Glomerular visceral epithelial cell (primary cell): ENCODE measurements around the gene PTPRD.
"Not testable (repeated sequence)": the region's sequence is repeated elsewhere in the genome, so short reads cannot be mapped to it uniquely, and the experiment has no call there.

Experiments used
- DNase-seq: peaks from one replicate; pipeline ENCODE4 v3.0.0-alpha.2; 2016; ENCODE audit errors: extremely low spot score

Gene PTPRD

GRCh38 chr9:10479172-10479571 is 133.6 kb downstream of the PTPRD start:
- DNase-seq: peak; percentile 2

GRCh38 chr9:10449201-10449617 is 163.6 kb downstream of the PTPRD start:
- DNase-seq: not testable (repeated sequence)

- no peak for DNase-seq
Measured at GRCh38 chr9:10447036-10447435, 165.8 kb downstream of the PTPRD start.

- no peak for DNase-seq
Measured at GRCh38 chr9:10443868-10444204, 169.0 kb downstream of the PTPRD start.

GRCh38 chr9:10443181-10443867 is 169.5 kb downstream of the PTPRD start:
- no peak for DNase-seq

GRCh38 chr9:10438955-10439354 is 173.8 kb downstream of the PTPRD start:
- no peak for DNase-seq

- no peak for DNase-seq
Measured at GRCh38 chr9:10436756-10437155, 176.0 kb downstream of the PTPRD start.

- no peak for DNase-seq
Measured at GRCh38 chr9:10434412-10434811, 178.4 kb downstream of the PTPRD start.

GRCh38 chr9:10411272-10411671 is 201.5 kb downstream of the PTPRD start:
- no peak for DNase-seq

GRCh38 chr9:10403283-10403682 is 209.5 kb downstream of the PTPRD start:
- DNase-seq: no peak

- DNase-seq: no peak
Measured at GRCh38 chr9:10396615-10397014, 216.2 kb downstream of the PTPRD start.

GRCh38 chr9:10387282-10387681 is 225.5 kb downstream of the PTPRD start:
- no peak for DNase-seq

- no peak for DNase-seq
Measured at GRCh38 chr9:10371824-10372223, 241.0 kb downstream of the PTPRD start.

GRCh38 chr9:10366171-10366779 is 246.5 kb downstream of the PTPRD start:
- DNase-seq: peak; percentile 50

- DNase-seq: no peak
Measured at GRCh38 chr9:10354591-10354990, 258.2 kb downstream of the PTPRD start.

- not testable (repeated sequence) for DNase-seq
Measured at GRCh38 chr9:10345621-10346020, 267.2 kb downstream of the PTPRD start.

GRCh38 chr9:10341057-10341456 is 271.7 kb downstream of the PTPRD start:
- no peak for DNase-seq

- DNase-seq: no peak
Measured at GRCh38 chr9:10339152-10339551, 273.6 kb downstream of the PTPRD start.

- DNase-seq: no peak
Measured at GRCh38 chr9:10331157-10331556, 281.6 kb downstream of the PTPRD start.

GRCh38 chr9:10282084-10282483 is 330.7 kb downstream of the PTPRD start:
- DNase-seq: no peak

- DNase-seq: no peak
Measured at GRCh38 chr9:10274988-10275387, 337.8 kb downstream of the PTPRD start.

- DNase-seq: peak; percentile 49
Measured at GRCh38 chr9:10274175-10274574, 338.6 kb downstream of the PTPRD start.

GRCh38 chr9:10272830-10273229 is 340.0 kb downstream of the PTPRD start:
- DNase-seq: no peak
